Lung (tissue), 12 donors: ENCODE results near the gene C3orf20. TPM values are rescaled to one million over a fixed set of nuclear protein-coding genes. Genes with fewer than 3 reads are reported as not detected.

Experiments
- ATAC-seq: fragments of 200-7000 bp; cut with Tn5 transposase; one replicate; pipeline ENCODE4 v1.9.1; 2020; ENCODE audit warnings: moderate number of reproducible peaks; ENCODE audit not compliant: insufficient read depth, low FRiP score
- DNase-seq, 3 donors: peaks; one replicate each; pipeline ENCODE4 v3.0.0-alpha.2; 2013 to 2017
- H3K27ac ChIP-seq, 2 donors: one replicate each; pipeline ENCODE4 v1.5.1; 2013; ENCODE audit warnings: mild to moderate bottlenecking in 2 of 2, moderate library complexity in 2 of 2, control low read depth in 1 of 2, inconsistent platforms in 1 of 2, low read depth in 1 of 2, low read length in 1 of 2
- H3K27me3 ChIP-seq, 3 donors: one replicate each; pipeline ENCODE4 v1.5.1; 2013; ENCODE audit warnings: low read length in 2 of 3; ENCODE audit not compliant: control insufficient read depth in 3 of 3, insufficient read depth in 3 of 3
- H3K36me3 ChIP-seq, 4 donors: one replicate each; pipeline ENCODE4 v1.5.1; 2013; ENCODE audit warnings: low read length in 4 of 4, mild to moderate bottlenecking in 1 of 4, moderate library complexity in 1 of 4; ENCODE audit not compliant: control insufficient read depth in 4 of 4, insufficient read depth in 4 of 4
- H3K4me1 ChIP-seq, 5 donors: one replicate each; pipeline ENCODE4 v1.5.1; 2013; ENCODE audit warnings: low read length in 5 of 5, mild to moderate bottlenecking in 2 of 5, moderate library complexity in 1 of 5; ENCODE audit not compliant: control insufficient read depth in 5 of 5, insufficient read depth in 5 of 5
- H3K4me3 ChIP-seq: one replicate; pipeline ENCODE4 v1.5.1; 2013; ENCODE audit warnings: mild to moderate bottlenecking, control low read depth, moderate library complexity
- H3K9ac ChIP-seq, 2 donors: one replicate each; pipeline ENCODE4 v1.5.1; 2013; ENCODE audit warnings: low read length in 2 of 2, control low read depth in 1 of 2; ENCODE audit not compliant: insufficient read depth in 1 of 2
- H3K9me3 ChIP-seq, 4 donors: one replicate each; pipeline ENCODE4 v1.5.1; 2013; ENCODE audit warnings: low read length in 3 of 4, mild to moderate bottlenecking in 1 of 4, moderate library complexity in 1 of 4; ENCODE audit not compliant: control insufficient read depth in 4 of 4, insufficient read depth in 3 of 4
- CTCF ChIP-seq: IDR thresholded peaks from 2 replicates; pipeline ENCODE4 v1.5.1; 2012; ENCODE audit warnings: mild to moderate bottlenecking; ENCODE audit errors: control extremely low read depth, extremely low read depth
- WGBS, 2 donors: extraction: QIAGEN DNeasy Blood & Tissue Kit; methylation state at CpG; one replicate each; pipeline ENCODE4 v1.1.7; 2013; 5-methylcytosine and 5-hydroxymethylcytosine counted together
- polyA plus RNA-seq, 2 donors: library from polyadenylated mRNA; stranded (reverse); fragments of 200-250 nt; gene quantifications; one replicate each; pipeline ENCODE4 v1.2.1, GENCODE V29; 2013
- total RNA-seq, 2 donors: library from RNA; depleted of rRNA in 1 of 2; stranded (reverse); fragments of >200 nt in 1 of 2; gene quantifications; one replicate each; pipeline ENCODE4 v1.2.1, GENCODE V29; 2014 to 2021
- donor health status: control.
- donor health status: control.
- donor health status: Bipolar disorder and iron deficiency.
- donor health status: healthy.
- donor health status: DM: yes; HTN: yes; CAD: no.

The C3orf20 gene
- total and polyA plus RNA-seq, 4 donors: 0.03 to 0.14 (median 0.12) TPM; not detected in 1

DNA sequence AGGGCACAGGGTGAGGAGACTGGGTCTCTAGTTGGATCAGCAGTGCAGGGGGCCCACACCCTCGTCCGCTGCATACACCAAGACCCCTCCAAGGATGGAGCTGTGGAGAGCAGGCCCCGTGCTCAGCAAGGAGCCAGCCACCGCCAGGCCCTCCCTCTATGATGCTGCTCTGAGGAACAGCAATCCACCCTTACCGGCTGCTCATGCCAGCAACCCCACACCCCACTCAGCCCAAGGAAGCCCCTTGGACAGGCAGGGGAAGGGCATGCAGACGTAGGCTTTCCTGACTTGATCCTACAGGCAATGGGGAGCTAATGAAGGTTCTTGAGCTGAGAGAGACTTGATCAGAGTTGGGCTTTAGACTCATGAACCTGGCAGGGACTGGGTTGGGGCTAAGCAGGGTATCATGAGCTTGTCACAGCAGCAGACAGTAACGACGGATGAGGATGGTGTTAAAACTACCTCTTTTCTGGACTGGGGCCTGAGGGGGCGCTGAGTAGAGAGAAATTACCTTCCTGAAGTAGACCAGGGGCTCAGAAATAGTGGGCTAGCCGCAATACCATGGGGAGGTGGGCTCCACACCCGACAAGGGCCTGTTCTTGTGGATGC, 93.3 kb downstream of the C3orf20 start:
- WGBS, 2 donors: 90 to 95% methylated on average over 11 of the region's 11 CpGs
- no peaks in the 10 kb centered on the region for H3K36me3 ChIP-seq
- TF ChIP-seq CTCF: no peak
- ATAC-seq (no peak), DNase-seq (no peak)
- H3K27ac ChIP-seq: no peak overlapping the region
- H3K4me1 ChIP-seq: no peaks in the 10 kb centered on the region
- no peaks in the 10 kb centered on the region for H3K27me3 ChIP-seq
- no peak overlapping the region for H3K9ac ChIP-seq
- H3K9me3 ChIP-seq: peaks cover 0 to 3% (median under 1%) of the 10 kb centered on the region in 4 donors
- H3K4me3 ChIP-seq: no peak overlapping the region

DNA sequence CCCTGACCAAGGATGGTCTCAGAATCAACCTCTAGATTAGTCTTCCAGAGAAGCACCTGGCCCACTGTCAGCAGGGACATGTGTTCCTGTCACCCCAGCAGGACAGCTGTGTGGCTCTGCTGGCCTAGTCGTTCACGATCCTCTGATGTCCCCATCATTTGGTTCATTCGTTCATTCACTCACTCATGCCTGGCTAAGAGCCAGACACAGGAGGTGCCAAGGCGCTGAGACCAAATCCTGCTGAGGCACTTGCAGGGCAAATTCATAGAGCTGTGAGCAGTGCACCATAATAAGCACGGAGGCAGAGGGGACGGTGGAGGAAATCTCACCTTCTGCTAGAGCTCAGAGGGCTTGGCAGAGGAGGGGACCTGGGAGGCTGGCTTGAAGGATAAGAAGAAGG, 93.9 kb downstream of the C3orf20 start:
- Histone ChIP-seq H3K4me3 (no peak overlapping the region), H3K9ac (no peak overlapping the region), H3K36me3 (no peaks in the 10 kb centered on the region), H3K9me3 (peaks cover 0 to 3% (median 0%) of the 10 kb centered on the region in 4 donors), H3K4me1 (no peaks in the 10 kb centered on the region), H3K27me3 (no peaks in the 10 kb centered on the region), H3K27ac (no peak overlapping the region)
- DNase-seq (no peak), ATAC-seq (no peak)
- no peak for TF ChIP-seq CTCF
- WGBS, 2 donors: 85 to 88% methylated on average over 6 of the region's 6 CpGs

DNA sequence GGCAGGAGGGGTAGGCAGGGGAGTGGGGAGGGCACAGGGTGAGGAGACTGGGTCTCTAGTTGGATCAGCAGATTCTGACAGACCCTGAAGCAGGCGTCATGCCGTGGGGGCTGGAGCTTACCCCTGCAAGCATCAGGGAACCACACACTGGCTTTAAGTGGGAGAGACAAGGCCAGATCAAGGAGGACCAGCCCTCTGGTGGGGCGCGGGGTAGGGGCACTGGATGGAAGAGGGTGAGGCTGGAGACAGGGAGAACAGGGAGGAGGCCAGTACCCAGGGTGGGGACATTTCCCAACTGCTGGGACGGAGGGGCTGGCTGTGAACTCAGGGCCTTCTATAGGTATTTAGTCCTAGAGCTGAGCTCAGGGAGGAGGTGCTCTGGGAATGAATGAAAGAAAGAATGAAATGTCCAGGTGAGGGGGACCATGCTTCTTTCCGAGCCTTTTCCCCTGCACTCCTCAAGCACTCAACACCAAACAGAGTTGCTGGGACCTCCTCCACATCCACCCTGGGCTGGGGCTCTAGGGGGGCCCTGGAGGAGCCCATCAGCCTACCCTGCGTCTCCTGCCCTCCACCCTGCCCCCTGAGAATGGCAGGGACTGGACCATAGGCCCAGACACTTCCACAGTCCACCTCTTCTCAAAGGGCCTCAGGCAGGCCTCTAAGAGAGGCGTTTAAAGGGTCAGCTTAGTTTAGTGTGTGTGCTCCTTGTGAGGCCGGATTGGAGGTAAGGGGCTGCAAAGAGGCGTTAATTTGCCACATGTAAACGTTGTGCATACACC, 94.8 kb downstream of the C3orf20 start:
- H3K27me3 ChIP-seq: no peaks in the 10 kb centered on the region
- DNase-seq: no peak
- WGBS, 2 donors: 86 to 92% methylated on average over 11 of the region's 11 CpGs

More for the DNA sequence above, 94.8 kb downstream of the C3orf20 start:
- ATAC-seq: no peak
- Histone ChIP-seq H3K4me3 (no peak overlapping the region), H3K9me3 (no peaks in the 10 kb centered on the region), H3K27ac (no peak overlapping the region), H3K4me1 (no peaks in the 10 kb centered on the region), H3K36me3 (no peaks in the 10 kb centered on the region), H3K9ac (no peak overlapping the region)
- TF ChIP-seq CTCF: no peak
